WI38 (cell line): ENCODE data around the gene MYMX.
"Not testable (repeated sequence)": the region's sequence is repeated elsewhere in the genome, so short reads cannot be mapped to it uniquely, and the experiment has no call there.

Experiments
- H3K4me3 ChIP-seq: 2 replicates; pipeline ENCODE4 v1.5.1; 2011; ENCODE audit warnings: low read depth, mild to moderate bottlenecking, control low read depth, low read length
- CTCF ChIP-seq: IDR thresholded peaks from 2 replicates; pipeline ENCODE4 v1.5.1; 2012; ENCODE audit warnings: low read depth, mild to moderate bottlenecking, control low read depth, low read length

The MYMX gene

GRCh38 chr6:44180406-44180805, 36.3 kb upstream of the MYMX start:
- TF ChIP-seq CTCF, result no peak
- H3K4me3 ChIP-seq, result no peak overlapping the region

GRCh38 chr6:44180886-44181285, 35.8 kb upstream of the MYMX start:
- no peak overlapping the region for H3K4me3 ChIP-seq
- TF ChIP-seq CTCF, result no peak

GRCh38 chr6:44181784-44182183, 34.9 kb upstream of the MYMX start:
- H3K4me3 ChIP-seq, result not testable (repeated sequence)

- no peak for TF ChIP-seq CTCF
- H3K4me3 ChIP-seq, result no peak overlapping the region
These were observed 33.8 kb upstream of the MYMX start for GRCh38 chr6:44182911-44183390.

GRCh38 chr6:44183783-44184182, 32.9 kb upstream of the MYMX start:
- H3K4me3 ChIP-seq, result no peak overlapping the region
- no peak for TF ChIP-seq CTCF

- H3K4me3 ChIP-seq, result not testable (repeated sequence)
These were observed 31.4 kb upstream of the MYMX start for GRCh38 chr6:44185356-44185755.

- no peak overlapping the region for H3K4me3 ChIP-seq
- TF ChIP-seq CTCF, result no peak
These were observed 30.6 kb upstream of the MYMX start for GRCh38 chr6:44185953-44186634.

GRCh38 chr6:44186635-44187025, 30.1 kb upstream of the MYMX start:
- TF ChIP-seq CTCF, result no peak
- no peak overlapping the region for H3K4me3 ChIP-seq
